Epidermal melanocyte (primary cell): Measurements from ENCODE around the gene TMTC2.
"Not testable (repeated sequence)": the region's sequence is repeated elsewhere in the genome, so short reads cannot be mapped to it uniquely, and the experiment has no call there.

ENCODE experiments used
- DNase-seq: peaks from one replicate; pipeline ENCODE4 v3.0.0; 2011; ENCODE audit warnings: low spot score; ENCODE audit not compliant: insufficient read length

Gene TMTC2

DNA sequence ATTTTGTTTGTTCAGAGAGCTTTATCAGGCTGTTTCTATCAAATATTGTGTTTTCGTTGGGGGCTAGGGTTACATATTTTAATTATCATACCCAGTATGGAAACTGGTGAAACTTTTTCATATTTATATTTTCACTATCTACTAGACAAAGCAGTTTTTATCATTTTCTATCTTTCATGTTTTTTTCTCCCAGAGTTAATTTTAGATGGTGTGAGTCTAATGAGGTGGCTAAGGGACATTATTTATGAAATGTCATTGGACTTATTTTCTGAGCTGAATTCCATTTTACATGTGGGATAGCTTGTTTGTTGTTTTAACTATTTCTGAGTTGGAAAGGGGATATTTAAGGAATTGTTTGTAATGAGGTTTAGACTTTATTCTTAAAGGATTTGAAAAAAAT is 100.3 kb downstream of the TMTC2 start:
- DNase-seq: no peak

DNA sequence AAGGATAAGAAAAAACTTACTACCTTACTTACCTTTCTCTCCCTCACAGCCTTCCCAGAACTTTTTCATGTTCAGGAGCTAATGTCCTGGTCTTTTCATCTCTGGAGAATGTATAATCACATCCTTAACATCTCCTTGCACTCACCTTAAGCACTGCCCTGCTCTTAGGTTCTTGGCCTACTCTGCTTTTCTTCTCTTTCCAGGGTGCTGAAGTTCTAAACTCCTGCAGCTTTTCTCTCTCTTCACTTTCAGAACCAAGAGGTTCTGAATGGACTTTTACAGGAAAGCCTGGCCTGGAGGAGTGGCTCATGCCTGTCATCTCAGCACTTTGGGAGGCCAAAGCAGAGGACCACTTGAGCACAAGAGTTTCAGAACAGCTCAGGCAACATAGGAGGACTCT is 101.9 kb downstream of the TMTC2 start:
- no peak for DNase-seq

DNA sequence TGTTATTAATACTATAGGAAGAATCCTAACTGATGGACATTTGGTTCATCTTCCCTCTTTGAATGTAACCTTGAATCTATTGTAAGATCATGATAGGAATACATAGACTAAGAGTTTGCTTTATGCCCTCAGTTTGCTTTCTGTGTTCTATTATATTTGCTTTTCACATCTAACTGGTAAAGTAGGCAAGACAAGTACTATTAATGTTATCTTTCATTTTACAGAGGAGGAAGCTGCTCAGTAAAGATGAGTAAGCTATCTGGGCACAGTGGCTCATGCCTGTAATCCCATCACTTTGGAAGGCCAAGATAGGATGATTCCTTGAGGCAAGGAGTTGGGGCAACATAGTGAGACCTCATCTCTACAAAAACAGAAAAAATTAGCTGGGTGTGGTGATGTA is 103.0 kb downstream of the TMTC2 start:
- no peak for DNase-seq

DNA sequence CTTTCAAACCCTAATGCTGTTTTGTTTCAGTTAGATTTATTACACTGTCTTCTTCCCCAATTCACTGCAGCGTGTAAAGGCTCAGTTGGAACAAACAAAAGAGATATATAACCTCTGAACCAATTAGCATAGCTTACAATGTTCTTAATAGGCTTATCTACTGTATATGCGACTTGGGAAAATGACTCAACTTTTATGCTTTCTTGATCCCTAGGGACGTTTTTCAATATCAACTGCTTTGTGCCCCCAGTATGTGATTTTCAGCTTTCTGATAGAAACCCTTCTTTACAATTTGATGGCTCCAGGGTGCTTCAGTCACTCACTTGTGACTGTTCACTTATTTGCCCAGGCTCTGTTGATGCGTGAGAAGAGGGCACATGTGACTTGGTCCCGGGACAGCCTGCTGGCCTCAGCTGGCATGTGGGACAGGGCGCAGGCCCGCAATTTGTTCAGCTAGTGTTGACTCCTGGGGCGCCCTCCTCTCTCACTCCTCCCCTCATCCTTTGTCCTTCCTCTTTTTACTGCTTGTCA is 107.1 kb downstream of the TMTC2 start:
- DNase-seq: no peak

DNA sequence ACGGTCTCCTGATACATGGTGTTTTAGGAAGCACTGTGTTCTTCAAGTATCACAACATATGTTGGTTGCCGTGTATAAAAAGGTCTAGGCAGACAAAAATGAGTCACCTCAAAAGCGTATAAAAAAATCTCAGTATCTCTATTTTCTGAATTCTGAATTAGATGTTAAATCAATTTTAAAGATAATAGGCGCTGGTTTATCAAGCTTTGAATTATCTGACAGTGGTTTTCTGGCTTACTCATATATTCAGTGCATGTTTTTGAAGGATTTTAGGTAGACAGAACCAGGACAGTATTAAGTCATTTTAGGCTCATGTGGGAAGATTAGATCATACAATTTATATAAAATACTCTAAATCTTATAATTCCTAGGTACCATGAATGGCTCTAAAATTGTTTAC is 110.8 kb downstream of the TMTC2 start:
- DNase-seq: no peak

DNA sequence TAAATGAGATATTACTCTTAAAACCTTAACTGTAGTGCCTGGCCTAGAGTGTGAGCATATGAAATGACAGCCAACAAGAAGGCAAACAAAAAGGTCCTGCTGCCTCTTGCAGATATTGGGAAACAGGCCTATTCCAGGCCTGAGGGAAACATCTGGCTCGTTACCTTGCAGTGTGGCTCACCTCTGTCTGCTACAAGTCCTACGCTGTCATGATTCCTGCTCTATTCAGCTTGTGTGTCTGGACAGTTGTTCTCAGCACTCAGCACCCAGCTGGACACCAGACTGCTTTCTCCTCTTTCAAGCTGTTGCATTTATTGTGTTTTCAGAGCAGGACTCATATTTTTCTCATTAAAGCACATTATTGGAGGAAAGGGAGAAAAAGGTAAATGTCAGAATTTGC is 113.5 kb downstream of the TMTC2 start:
- no peak for DNase-seq

DNA sequence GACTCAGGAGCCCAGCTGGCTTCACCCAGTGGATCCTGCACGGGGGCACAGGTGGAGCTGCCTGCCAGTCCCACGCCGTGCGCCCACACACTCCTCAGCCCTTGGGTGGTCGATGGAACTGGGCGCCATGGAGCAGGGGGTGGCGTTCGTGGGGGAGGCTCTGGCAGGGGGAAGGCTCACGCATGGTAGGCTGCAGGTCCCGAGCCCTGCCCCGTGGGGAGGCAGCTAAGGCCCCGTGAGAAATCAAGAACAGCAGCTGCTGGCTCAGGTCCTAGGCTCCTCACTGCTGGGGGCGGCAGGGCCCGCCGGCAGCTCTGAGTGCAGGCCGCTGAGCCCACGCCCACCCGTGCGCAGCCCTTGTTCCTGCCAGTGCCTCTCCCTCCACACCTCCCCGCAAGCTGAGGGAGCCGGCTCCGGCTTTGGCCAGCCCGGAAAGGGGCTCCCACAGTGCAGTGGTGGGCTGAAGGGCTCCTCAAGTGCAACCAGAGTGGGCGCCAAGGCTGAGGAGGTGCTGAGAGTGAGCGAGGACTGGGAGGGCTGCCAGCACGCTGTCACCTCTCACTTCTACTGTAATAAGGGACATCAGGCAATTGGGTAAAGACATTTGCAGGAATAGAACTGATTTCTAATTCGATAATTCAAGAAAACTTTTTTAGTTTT is 115.4 kb downstream of the TMTC2 start:
- no peak for DNase-seq

DNA sequence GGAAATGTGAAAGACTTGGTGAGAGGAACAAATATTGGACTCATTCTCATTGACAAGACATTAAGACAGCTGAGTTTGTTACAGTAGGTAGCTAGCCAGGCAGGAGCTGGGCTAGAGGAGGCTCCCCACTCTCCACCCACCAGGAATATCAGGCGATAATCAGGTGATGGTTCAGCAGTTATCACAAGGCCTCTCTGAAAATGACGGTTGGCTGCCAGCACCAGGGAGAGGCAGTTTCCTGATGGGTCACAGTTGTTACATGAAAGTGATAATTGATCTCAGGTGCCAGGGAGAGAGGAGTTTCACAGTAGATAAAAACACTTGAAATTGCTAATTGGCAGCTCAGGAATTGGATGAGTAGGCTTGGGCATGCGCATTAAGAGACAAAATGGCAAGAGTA is 116.5 kb downstream of the TMTC2 start:
- DNase-seq: no peak

DNA sequence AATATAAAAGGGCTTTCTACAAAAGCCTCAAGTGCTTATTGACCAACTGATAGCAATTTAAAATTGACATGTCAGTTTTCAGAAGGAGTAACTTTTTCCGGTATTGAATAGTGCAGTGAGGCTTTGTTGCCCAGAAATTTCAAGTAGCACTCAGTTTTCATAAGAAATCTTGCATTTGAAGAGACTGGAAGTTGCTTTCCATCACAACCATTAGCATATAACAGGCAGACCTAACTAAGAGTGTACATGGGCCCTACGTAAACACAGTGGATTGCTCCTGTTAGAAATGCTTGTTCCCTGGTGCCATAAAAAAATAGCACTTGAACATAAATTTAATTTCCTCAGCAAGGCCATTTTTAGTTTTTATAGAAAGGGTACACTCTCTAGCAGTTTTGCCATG is 117.9 kb downstream of the TMTC2 start:
- DNase-seq: no peak

DNA sequence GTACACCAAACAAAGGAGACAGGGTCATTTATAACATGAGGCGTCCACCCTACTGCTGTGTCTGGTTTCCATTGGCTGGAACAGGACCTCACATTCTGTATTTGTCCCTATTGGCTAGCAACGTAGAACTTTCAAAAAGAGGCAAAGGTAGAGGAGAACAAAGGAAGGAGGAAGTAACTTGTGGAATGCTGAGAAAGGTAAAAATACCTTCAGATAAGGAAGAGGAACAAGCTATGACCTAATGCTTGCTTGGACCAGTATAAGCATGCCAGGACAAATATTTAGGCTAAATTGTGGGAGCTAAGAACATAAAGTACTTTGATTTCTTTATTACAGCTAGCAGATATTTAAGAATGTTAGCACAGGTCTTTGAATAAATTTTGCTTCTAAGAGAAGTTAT is 118.3 kb downstream of the TMTC2 start:
- DNase-seq: not testable (repeated sequence)

DNA sequence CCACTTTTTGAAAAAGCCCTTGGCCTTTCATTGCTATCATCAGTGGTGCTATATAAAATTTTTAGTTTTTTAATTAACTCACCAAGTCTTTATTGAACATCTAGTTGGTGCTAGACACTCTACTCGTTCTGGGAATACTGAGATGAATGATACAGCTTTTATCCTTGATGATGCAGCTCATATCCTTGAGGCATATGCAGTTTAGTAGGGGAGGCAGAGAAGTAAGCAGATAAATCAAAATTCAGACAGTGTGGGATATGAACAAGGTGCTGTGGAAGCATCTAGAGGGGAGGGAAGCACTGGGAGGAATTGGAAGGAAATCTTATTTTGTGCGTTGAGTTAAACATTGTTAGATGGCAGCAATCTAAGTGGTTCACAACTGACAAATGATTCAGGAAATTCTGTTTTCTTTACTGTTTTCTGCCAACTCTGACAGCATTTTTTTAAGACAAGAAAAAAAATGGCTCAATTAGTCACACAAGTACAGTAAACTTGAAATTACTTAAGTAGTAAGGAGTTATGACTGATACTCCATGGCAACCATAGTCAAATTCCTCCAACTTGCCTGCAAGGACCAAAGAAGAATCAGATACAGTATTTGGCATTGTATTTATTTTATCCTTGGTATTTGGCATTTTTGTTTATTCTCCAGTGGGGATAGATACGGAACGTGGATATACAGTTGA is 119.2 kb downstream of the TMTC2 start:
- no peak for DNase-seq

DNA sequence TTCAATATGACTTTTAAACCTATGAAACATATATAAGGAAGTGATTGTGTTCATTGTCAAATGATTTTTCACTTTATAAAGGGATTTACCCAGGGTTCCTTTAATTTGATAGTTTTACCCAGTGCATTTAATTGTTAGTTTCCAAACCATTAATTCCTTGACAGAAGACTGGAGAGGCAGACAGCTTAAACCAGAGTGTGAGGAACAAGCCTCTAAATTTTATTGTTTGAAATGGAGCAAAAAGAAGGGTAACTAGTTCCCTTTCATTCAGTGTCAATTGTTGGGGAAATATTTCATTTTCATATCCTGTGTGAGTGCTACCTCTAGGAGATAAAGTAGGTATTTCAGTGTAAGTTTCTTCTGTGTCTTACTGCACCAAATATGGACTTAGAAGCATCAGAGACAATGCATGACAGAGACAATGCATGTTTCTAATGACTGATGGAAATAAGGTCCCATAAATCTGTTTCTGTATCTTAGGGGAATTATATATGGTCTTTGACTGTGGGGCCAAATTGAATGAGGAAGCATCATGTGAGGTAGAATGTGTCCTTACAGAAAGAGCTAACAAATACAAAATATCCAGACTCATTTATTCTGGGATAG is 120.5 kb downstream of the TMTC2 start:
- DNase-seq: no peak

DNA sequence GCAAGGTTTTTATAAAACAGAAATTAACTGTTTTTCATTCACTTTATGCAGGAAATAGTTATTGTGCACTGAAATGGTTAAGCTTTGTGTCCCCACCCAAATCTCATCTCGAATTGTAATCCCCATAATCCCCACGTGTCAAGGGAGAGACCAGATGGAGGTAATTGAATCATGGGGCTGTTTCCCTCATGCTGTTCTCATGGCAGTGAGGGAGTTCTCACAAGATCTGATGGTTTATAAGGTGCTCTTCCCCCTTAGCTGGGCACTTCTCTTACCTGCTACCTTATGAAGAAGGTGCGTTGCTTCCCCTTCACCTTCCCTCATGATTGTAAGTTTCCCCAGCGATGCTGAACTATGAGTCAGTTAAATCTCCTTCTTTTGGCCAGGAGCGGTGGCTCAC is 123.9 kb downstream of the TMTC2 start:
- DNase-seq: no peak

DNA sequence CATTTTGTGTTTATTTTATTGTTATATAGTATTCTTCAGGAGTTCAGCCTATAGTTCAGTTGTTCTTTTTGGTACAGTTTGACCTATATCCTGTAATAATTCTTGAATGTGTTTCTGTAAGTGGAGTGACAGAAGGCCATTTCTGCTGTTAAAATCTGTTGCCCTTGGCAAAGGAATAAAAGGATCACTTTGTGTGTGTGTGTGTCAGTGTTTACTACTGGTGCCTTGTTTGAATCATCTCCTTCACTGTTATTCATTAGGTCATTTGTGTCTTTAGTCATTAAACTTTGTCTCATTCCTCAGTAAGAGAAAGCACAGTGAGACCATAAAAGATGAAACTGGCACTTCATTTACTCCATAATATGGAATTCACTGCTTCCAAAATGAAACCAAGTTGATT is 130.7 kb downstream of the TMTC2 start:
- DNase-seq: no peak

DNA sequence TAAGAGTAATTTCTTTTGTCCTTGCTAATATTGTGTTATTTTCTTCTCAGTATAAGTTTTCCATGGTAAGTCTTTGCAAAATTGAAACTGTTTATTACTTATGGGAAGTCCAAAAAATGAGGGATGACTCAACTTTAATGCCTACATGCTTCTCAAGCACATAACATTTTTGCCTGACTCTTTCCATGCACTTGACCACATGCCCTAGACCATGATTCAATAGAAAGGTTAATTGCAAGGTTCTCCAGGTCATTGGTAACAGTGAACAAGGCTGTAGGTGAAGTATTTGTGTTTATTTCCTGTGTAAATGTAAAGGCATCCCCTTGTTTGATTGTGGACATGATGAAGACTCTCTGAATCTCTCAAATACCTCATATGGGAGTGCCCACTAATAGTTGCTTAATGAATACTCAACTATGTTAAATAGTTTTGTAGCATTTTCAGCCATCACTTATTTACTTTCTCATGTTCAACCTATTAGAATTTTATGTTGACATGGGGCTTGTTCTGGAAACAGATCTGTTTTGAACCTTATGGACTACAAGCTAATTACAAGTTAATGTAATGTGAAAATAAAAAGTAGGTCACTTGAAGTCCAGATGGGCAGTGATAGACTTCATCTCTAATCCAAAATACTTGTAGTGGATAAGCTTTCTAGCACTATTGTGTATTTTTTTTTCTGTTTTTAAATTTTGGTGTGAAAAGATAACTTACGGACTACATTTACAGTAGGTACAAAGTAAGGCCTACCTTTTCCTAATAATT is 131.7 kb downstream of the TMTC2 start:
- DNase-seq: no peak

DNA sequence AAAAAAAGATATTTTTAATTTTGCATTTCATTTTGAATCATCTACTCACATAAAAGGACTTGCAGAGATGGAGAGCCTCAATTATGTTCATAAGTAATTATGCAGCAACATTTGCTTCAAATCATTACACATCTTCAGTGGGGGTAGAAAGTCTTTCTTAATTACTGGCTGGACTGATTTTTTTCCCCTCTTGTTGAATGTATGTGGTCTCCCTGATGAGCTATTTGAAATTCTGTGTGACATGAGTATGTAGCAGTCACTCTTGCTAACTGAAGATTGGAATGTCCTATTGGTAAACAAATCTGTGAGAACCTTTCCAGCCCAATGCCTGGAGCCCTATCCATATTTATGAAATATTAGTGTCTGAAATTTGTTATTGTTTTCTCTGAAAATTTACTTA is 139.8 kb downstream of the TMTC2 start:
- DNase-seq: no peak

DNA sequence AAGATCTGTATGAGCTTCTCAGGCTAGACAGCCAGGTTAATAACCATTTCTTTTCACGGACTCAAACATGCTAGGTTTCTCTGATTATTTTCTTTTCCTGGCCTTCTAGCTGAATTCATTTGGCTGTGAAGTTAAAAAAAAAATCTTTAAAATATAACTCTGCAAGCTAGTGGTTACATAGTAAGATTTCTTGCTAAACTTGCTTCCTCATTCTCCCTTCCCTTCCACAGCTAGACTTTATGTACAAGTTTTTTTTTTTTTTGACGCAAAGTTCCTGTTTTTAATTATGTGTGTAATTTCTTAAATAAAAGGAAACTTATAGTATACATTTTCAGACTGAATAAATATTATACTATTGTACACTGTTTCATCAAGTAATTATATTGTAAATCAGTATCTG is 145.4 kb downstream of the TMTC2 start:
- no peak for DNase-seq

DNA sequence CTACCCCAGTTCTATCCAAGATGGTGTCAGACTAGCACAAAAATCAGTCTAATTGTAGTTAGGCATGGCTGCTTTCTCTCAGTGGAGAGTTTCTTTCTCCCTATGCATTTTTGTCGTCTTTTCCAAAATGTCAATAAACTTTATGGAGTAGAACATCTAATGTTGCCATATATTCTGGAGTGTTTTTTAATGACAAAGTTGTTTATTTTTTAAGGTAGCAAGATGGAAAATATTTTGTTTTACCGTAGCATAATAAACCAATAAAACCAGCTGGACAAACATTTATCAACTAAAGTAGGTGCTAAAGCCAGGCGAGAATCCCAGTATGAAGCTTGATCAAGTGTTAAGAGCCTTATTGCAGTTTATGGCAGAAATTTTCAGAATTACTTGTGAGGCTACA is 146.3 kb downstream of the TMTC2 start:
- DNase-seq: no peak

DNA sequence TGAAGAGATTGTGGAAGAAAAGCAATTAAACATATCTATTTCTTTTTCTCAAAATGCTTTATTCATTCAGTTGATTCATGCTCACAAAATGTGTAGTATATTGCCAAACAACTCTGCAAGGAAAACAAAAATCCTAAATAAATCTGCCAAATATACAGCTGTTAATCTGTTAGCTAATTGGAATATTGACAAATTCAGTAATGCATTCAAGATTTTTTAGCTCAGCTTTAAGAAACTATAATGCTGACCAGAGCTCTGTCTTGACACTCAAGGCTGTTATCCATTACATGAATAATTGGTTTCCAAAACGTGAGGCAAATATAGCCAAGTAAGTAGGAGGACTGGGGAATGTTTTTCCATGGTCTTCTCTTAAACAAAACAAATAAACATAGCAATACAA is 146.8 kb downstream of the TMTC2 start:
- no peak for DNase-seq

DNA sequence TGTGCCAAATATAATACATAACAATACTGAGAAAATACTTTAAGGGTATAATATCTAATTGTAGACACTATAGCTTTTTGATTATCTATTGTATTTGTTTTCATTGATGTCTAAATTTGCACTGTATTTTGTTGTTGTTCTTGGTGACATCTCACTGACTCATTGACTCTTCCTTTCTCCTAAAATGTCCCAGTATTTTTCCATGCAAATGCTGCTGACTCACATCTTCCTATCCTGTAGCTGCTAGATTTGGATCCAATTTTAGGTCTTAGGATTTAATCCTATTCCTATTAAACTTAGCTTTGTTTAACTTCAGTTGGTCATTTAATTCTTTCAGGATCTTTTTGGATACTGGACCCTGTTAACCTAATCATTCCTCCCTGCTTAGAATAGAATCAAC is 148.5 kb downstream of the TMTC2 start:
- DNase-seq: no peak

DNA sequence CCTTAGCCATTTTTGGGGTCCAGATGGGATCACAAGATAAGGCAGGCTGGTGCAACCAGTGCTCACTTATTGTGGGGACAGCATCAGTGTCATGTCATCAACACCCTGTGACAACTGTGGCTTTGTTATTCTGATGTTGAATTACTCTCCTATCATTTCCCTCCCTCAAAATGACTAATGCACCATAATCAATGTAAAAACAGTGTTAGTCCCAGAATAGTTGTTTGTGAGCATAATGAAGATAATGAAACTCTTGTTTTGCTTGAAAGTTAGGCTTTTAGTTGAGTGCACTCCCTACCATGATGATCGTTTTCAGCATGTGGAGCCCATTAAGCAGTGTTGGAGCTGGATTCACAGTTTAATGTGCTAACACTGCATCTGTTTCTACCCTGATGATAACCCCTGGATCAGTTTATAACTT is 151.4 kb downstream of the TMTC2 start:
- DNase-seq: no peak

DNA sequence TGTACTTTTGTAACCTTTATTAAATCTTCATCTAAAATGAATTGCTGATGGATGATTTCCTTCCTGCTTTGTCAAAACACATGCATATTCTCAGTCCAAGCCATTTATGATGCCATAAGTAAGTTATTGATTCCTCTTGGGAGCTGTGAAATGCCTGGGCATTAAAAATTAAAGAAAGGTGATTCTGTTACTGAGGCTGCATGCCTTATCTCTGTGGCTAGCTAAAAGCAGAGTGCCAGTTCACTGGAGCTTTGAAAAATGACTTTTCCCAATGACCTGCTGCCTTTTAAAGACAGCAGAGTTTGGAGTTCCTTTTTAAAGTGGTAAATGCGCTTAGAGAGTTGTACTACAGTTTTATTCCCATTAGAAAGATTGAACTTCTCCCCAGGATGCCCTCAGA is 152.1 kb downstream of the TMTC2 start:
- DNase-seq: no peak
